Ishikawa (cell line): ENCODE results near the gene CCL5.

Experiments used
- CEBPB ChIP-seq: IDR thresholded peaks from 2 replicates; pipeline ENCODE4 v1.6.1; 2012
- CREB1 ChIP-seq: IDR thresholded peaks from 2 replicates; pipeline ENCODE4 v1.6.1; 2012; ENCODE audit warnings: low read depth
- EGR1 ChIP-seq: IDR thresholded peaks from 2 replicates; pipeline ENCODE4 v1.6.1; 2012
- EP300 ChIP-seq: IDR thresholded peaks from 2 replicates; pipeline ENCODE4 v1.6.1; 2012; ENCODE audit warnings: borderline replicate concordance
- FOXM1 ChIP-seq: IDR thresholded peaks from 2 replicates; pipeline ENCODE4 v1.6.1; 2012; ENCODE audit warnings: low read depth, borderline replicate concordance
- MAX ChIP-seq: IDR thresholded peaks from 2 replicates; pipeline ENCODE4 v1.6.1; 2012
- NFIC ChIP-seq: IDR thresholded peaks from 2 replicates; pipeline ENCODE4 v1.6.1; 2012
- RAD21 ChIP-seq: IDR thresholded peaks from 2 replicates; pipeline ENCODE4 v1.6.1; 2012; ENCODE audit warnings: low read depth
- REST ChIP-seq: IDR thresholded peaks from 2 replicates; pipeline ENCODE4 v1.6.1; 2012; ENCODE audit warnings: low read depth, mild to moderate bottlenecking
- TAF1 ChIP-seq: IDR thresholded peaks from 2 replicates; pipeline ENCODE4 v1.6.1; 2012; ENCODE audit warnings: low read depth, mild to moderate bottlenecking
- TCF12 ChIP-seq: IDR thresholded peaks from 2 replicates; pipeline ENCODE4 v1.6.1; 2012; ENCODE audit warnings: low read depth
- TEAD4 ChIP-seq: IDR thresholded peaks from 2 replicates; pipeline ENCODE4 v1.6.1; 2012
- USF1 ChIP-seq: IDR thresholded peaks from 2 replicates; pipeline ENCODE4 v1.6.1; 2012
- YY1 ChIP-seq: IDR thresholded peaks from 2 replicates; pipeline ENCODE4 v1.6.1; 2012; ENCODE audit warnings: low read depth
- ZBTB7A ChIP-seq: IDR thresholded peaks from 2 replicates; pipeline ENCODE4 v1.6.1; 2012; ENCODE audit warnings: low read depth

Gene CCL5

DNA sequence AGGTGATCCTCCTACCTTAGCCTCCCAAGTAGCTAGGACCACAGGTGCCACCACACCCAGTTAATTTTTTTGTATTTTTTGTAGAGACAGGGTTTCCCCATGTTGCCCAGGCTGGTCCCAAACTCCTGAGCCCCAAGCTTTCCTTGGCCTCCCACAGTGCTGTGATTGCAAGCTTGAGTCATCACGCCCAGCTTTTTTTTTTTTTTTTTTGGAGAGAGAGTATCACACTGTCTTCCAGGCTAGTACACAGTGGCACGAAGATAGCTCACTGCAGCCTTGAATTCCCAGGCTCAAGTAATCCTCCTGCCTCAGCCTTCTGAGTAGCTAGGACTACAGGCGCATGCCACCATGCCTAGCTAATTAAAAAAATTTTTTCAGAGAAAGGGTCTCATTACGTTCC lies 38.7 kb downstream of the CCL5 start:
- TF ChIP-seq MAX (no peak), REST (no peak), RAD21 (no peak), USF1 (no peak)

GRCh38 chr17:35841101-35841500 lies 39.1 kb downstream of the CCL5 start:
- no peak for TF ChIP-seq TEAD4
- TF ChIP-seq EGR1, result no peak
- TF ChIP-seq USF1, result no peak
- TF ChIP-seq YY1, result no peak
- no peak for TF ChIP-seq NFIC
- no peak for TF ChIP-seq CREB1
- no peak for TF ChIP-seq RAD21
- TF ChIP-seq REST, result no peak
- TF ChIP-seq TAF1, result no peak
- TF ChIP-seq EP300, result no peak
- TF ChIP-seq MAX, result no peak
- TF ChIP-seq CEBPB, result no peak
- no peak for TF ChIP-seq ZBTB7A
- no peak for TF ChIP-seq TCF12
- TF ChIP-seq FOXM1, result no peak

DNA sequence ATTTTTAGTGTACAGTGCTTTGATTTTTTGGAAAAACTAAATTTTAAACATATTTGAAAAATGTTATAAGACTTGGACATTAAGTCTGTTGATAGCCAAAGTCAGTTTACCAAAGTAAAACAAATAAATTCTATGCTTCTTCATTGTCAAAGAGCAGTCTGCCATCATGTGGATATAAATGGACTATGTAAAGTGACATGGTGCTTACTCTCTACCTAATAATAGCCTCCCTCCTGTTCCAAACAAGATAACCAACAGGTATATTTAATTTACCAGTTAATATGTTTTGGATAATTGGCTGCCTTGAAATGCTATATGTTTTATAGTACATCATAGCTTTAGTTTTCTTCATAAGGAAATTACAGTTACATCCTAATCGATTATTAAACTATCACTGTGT lies 55.0 kb downstream of the CCL5 start:
- TF ChIP-seq USF1, result no peak
- no peak for TF ChIP-seq FOXM1
- TF ChIP-seq MAX, result no peak
- TF ChIP-seq TAF1, result no peak
- TF ChIP-seq TCF12, result no peak
- TF ChIP-seq TEAD4, result no peak
- no peak for TF ChIP-seq CEBPB
- no peak for TF ChIP-seq ZBTB7A
- no peak for TF ChIP-seq CREB1
- no peak for TF ChIP-seq EGR1
